Hindlimb muscle (tissue), 1 donor: ENCODE measurements around the gene PDCD2L. TPM values are rescaled to one million over a fixed set of nuclear protein-coding genes. Genes with fewer than 3 reads are reported as not detected.
"Not testable (repeated sequence)": the region's sequence is repeated elsewhere in the genome, so short reads cannot be mapped to it uniquely, and the experiment has no call there.

Experiments used
- DNase-seq: peaks from one replicate; pipeline ENCODE4 v3.0.0-alpha.2; 2013
- polyA plus RNA-seq: library from polyadenylated mRNA; unstranded; fragments of 120-200 nt; gene quantifications from one replicate; pipeline ENCODE4 v1.2.1, GENCODE V29; 2013; ENCODE audit not compliant: insufficient read length

Gene PDCD2L
- polyA plus RNA-seq, 1 donor: 13.6 TPM

GRCh38 chr19:34418300-34418699 lies 14.1 kb downstream of the PDCD2L start:
- no peak for DNase-seq

- DNase-seq: no peak
These were observed 22.0 kb downstream of the PDCD2L start for GRCh38 chr19:34426096-34426661.

GRCh38 chr19:34428549-34429285 lies 24.5 kb downstream of the PDCD2L start:
- peak; percentile 35 for DNase-seq

GRCh38 chr19:34429553-34429952 lies 25.4 kb downstream of the PDCD2L start:
- DNase-seq: no peak

- peak; percentile 17 for DNase-seq
These were observed 26.8 kb downstream of the PDCD2L start for GRCh38 chr19:34430738-34431625.

GRCh38 chr19:34431681-34432402 lies 27.6 kb downstream of the PDCD2L start:
- no peak for DNase-seq

GRCh38 chr19:34432797-34433196 lies 28.6 kb downstream of the PDCD2L start:
- no peak for DNase-seq

- DNase-seq: no peak
These were observed 32.5 kb downstream of the PDCD2L start for GRCh38 chr19:34436716-34437115.

GRCh38 chr19:34448191-34448590 lies 44.0 kb downstream of the PDCD2L start:
- DNase-seq: no peak

GRCh38 chr19:34452723-34453122 lies 48.5 kb downstream of the PDCD2L start:
- no peak for DNase-seq

GRCh38 chr19:34454091-34454490 lies 49.9 kb downstream of the PDCD2L start:
- no peak for DNase-seq

- DNase-seq: no peak
These were observed 50.5 kb downstream of the PDCD2L start for GRCh38 chr19:34454685-34455084.

GRCh38 chr19:34455783-34456480 lies 51.7 kb downstream of the PDCD2L start:
- DNase-seq: not testable (repeated sequence)

GRCh38 chr19:34457446-34457845 lies 53.2 kb downstream of the PDCD2L start:
- DNase-seq: no peak

- no peak for DNase-seq
These were observed 54.5 kb downstream of the PDCD2L start for GRCh38 chr19:34458677-34459076.

GRCh38 chr19:34459614-34460013 lies 55.4 kb downstream of the PDCD2L start:
- no peak for DNase-seq

- DNase-seq: no peak
These were observed 57.3 kb downstream of the PDCD2L start for GRCh38 chr19:34461375-34462100.

GRCh38 chr19:34464785-34465184 lies 60.6 kb downstream of the PDCD2L start:
- not testable (repeated sequence) for DNase-seq

- no peak for DNase-seq
These were observed 64.2 kb downstream of the PDCD2L start for GRCh38 chr19:34468409-34468808.

- not testable (repeated sequence) for DNase-seq
These were observed 64.8 kb downstream of the PDCD2L start for GRCh38 chr19:34469026-34469425.
